ENCODE results near the gene FAM114A1. TPM values are rescaled to one million over a fixed set of nuclear protein-coding genes. Genes with fewer than 3 reads are reported as not detected.
"Not testable (repeated sequence)": the region's sequence is repeated elsewhere in the genome, so short reads cannot be mapped to it uniquely, and the experiment has no call there.

The FAM114A1 gene
- total RNA-seq, 1 experiment from 2014 or later, result 89.1 TPM

GRCh38 chr4:38898245-38898644 lies 30.6 kb downstream of the FAM114A1 start:
- Histone ChIP-seq H3K4me3 (no peak overlapping the region), H3K36me3 (peaks cover 24% of the 10 kb centered on the region), H3K27me3 (replicated peaks) (no peaks in the 10 kb centered on the region), H3K9me3 (replicated peaks) (no peaks in the 10 kb centered on the region), H3K4me1 (replicated peaks) (no peaks in the 10 kb centered on the region), H3K27ac (no peak overlapping the region)
- DNase-seq (ENCODE audit: low read depth in 1 of 2, low spot score in 2 of 2), result no peak

DNA sequence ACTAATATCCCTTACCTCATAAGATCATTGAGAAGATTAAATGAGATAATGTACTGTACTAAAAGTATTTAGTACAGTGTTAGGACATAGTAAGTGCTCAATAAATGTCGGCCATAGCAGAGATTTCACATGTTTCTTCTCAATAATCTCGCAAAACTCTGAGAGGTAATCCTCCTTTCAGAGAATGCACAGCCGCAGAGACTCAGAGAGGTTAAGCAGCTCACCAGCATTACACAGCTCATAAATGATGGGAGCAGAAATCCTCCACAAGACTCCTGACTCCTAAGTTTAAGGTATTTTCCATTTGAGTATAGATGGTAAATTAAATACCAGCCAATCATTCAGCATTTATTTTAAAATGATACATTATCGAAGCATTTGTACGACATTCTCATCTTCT lies 34.6 kb downstream of the FAM114A1 start:
- Histone ChIP-seq H3K27ac (no peak overlapping the region), H3K27me3 (replicated peaks) (no peaks in the 10 kb centered on the region), H3K4me1 (replicated peaks) (no peaks in the 10 kb centered on the region), H3K4me3 (no peak overlapping the region), H3K36me3 (peaks cover 9% of the 10 kb centered on the region), H3K9me3 (replicated peaks) (no peaks in the 10 kb centered on the region)
- DNase-seq (ENCODE audit: low read depth in 1 of 2, low spot score in 2 of 2), result no peak

- no peaks in the 10 kb centered on the region for H3K9me3 ChIP-seq (replicated peaks)
- no peak for DNase-seq (ENCODE audit: low read depth in 1 of 2, low spot score in 2 of 2)
- peaks cover 10% of the 10 kb centered on the region; the same call in 1 of the 2 replicates for H3K36me3 ChIP-seq
- H3K27ac ChIP-seq, result no peak overlapping the region
- H3K4me3 ChIP-seq, result no peak overlapping the region
- H3K27me3 ChIP-seq (replicated peaks), result no peaks in the 10 kb centered on the region
- no peaks in the 10 kb centered on the region for H3K4me1 ChIP-seq (replicated peaks)
These were observed 35.1 kb downstream of the FAM114A1 start for GRCh38 chr4:38902695-38903094.

DNA sequence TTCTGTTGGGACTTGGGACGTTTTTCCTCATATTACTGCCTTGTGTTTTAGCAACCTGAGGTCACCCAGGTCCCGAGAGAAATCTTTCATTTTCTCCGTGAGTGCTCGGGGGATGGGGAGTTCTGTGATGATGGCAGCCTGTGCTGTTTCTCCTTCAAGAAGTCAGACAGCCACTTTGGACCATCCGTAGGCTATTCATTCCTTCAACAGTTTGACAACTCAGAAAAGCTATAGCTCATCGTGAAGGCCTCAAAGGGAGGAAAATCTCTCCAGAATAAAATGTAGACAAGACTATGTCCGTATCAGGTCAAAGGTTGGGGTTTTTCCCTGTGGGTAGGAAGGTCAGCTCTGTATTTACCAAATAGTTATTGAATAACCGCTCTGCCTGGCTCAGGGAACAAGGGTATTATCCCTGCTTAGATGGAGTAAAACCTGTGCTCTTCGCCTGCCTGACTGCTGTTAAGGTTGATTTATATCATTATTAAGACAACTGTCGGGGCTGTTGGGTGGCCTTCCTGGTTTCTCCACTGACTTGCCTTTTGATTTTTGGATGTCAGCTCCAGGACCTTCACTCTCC lies 36.6 kb downstream of the FAM114A1 start:
- H3K4me3 ChIP-seq, result no peak overlapping the region
- no peaks in the 10 kb centered on the region for H3K4me1 ChIP-seq (replicated peaks)
- no peaks in the 10 kb centered on the region for H3K27me3 ChIP-seq (replicated peaks)
- no peak for DNase-seq (ENCODE audit: low read depth in 1 of 2, low spot score in 2 of 2)
- peaks cover 13% of the 10 kb centered on the region; the same call in 1 of the 2 replicates for H3K36me3 ChIP-seq
- H3K27ac ChIP-seq, result no peak overlapping the region
- no peaks in the 10 kb centered on the region for H3K9me3 ChIP-seq (replicated peaks)

DNA sequence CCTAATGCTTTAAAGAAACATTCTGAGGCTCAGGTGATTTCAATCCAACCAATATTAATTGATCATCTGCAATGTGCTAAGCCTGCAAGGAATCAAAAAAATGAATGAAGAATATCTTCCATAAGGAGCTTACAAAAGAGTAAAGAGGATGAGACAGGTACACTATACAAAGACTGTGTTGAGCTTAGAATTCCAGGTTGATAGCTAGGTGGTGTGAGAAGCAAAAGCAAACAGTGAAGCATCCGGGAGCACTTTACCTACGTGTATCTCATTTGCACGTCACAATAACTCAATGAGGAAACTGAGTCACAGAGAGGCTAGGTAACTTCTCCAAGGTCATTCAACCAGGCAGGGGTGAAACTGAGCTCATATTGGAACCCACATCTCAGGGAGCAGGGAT lies 37.1 kb downstream of the FAM114A1 start:
- no peak for DNase-seq (ENCODE audit: low read depth in 1 of 2, low spot score in 2 of 2)
- Histone ChIP-seq H3K4me1 (replicated peaks) (no peaks in the 10 kb centered on the region), H3K9me3 (replicated peaks) (no peaks in the 10 kb centered on the region), H3K27me3 (replicated peaks) (no peaks in the 10 kb centered on the region), H3K36me3 (peaks cover 18% of the 10 kb centered on the region; the same call in 1 of the 2 replicates), H3K27ac (no peak overlapping the region), H3K4me3 (no peak overlapping the region)

DNA sequence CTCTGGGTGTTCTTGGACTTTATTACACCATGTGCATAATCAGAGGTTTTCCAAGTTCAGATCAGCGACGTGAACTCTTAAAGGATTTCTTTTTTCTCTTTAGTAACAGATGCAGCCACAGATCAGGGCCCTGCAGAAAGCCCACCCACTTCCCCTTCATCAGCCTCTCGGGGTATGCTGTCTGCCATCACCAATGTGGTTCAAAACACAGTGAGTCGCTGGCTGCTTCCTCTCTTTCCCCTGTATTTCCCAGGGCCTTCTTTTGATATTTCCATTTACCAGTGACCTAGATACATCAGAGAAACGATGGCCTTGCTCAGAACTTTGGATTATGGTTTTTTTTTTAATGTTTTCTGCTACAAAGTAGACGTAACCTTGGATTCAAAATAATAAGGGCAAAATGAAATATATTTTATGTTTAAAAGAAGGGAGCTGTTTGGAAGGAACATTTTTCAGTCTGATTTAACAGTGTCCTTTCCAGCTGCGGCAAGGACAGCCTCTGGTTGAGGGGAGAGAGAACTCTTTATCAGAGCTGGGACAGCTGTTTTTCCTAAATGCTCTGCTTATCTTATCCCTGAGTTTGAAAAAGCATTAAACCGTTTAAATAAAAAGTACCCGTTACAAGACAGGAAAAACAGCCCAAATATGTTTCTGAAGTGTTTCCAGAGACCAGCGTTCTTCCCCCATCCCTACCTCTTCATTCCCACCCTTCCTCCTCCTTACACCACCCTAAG lies 38.2 kb downstream of the FAM114A1 start:
- H3K9me3 ChIP-seq (replicated peaks), result no peaks in the 10 kb centered on the region
- DNase-seq (ENCODE audit: low read depth in 1 of 2, low spot score in 2 of 2), result no peak
- no peak overlapping the region for H3K27ac ChIP-seq
- no peaks in the 10 kb centered on the region for H3K4me1 ChIP-seq (replicated peaks)
- peaks cover 19% of the 10 kb centered on the region; the same call in 1 of the 2 replicates for H3K36me3 ChIP-seq
- H3K27me3 ChIP-seq (replicated peaks), result no peaks in the 10 kb centered on the region
- H3K4me3 ChIP-seq, result no peak overlapping the region

GRCh38 chr4:38907696-38908270 lies 40.2 kb downstream of the FAM114A1 start:
- H3K36me3 ChIP-seq, result peaks cover 19% of the 10 kb centered on the region; the same call in 1 of the 2 replicates
- H3K27me3 ChIP-seq (replicated peaks), result no peaks in the 10 kb centered on the region
- H3K4me1 ChIP-seq (replicated peaks), result no peaks in the 10 kb centered on the region
- no peak overlapping the region for H3K4me3 ChIP-seq
- no peak for DNase-seq (ENCODE audit: low read depth in 1 of 2, low spot score in 2 of 2)
- H3K9me3 ChIP-seq (replicated peaks), result no peaks in the 10 kb centered on the region
- no peak overlapping the region for H3K27ac ChIP-seq

DNA sequence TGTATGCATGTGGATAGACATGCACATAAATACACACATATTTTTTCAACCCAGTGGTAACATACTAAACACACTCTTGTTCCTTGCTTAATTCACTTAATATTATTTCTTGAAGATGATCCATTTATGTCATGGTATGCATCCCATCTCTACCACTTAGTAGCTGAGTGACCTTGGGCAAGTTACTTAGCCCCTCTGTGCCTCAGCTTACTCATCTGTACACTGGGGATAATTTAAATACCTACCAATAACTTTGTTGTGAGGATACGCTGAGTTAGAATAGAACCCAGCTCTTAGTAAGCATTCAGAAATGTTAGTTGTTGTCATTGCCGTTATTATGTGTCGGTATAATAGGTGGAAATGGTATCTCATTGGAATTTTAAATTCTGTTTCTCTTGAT lies 41.4 kb downstream of the FAM114A1 start:
- no peak for DNase-seq (ENCODE audit: low read depth in 1 of 2, low spot score in 2 of 2)
- no peaks in the 10 kb centered on the region for H3K4me1 ChIP-seq (replicated peaks)
- H3K27ac ChIP-seq, result no peak overlapping the region
- H3K36me3 ChIP-seq, result peaks cover 15% of the 10 kb centered on the region; the same call in 1 of the 2 replicates
- no peaks in the 10 kb centered on the region for H3K27me3 ChIP-seq (replicated peaks)
- H3K9me3 ChIP-seq (replicated peaks), result no peaks in the 10 kb centered on the region
- H3K4me3 ChIP-seq, result no peak overlapping the region

GRCh38 chr4:38911257-38911656 lies 43.7 kb downstream of the FAM114A1 start:
- H3K4me1 ChIP-seq (replicated peaks), result no peaks in the 10 kb centered on the region
- no peak for DNase-seq (ENCODE audit: low read depth in 1 of 2, low spot score in 2 of 2)
- H3K9me3 ChIP-seq (replicated peaks), result no peaks in the 10 kb centered on the region
- no peak overlapping the region for H3K27ac ChIP-seq
- no peak overlapping the region for H3K4me3 ChIP-seq
- H3K27me3 ChIP-seq (replicated peaks), result no peaks in the 10 kb centered on the region
- peaks cover 26% of the 10 kb centered on the region for H3K36me3 ChIP-seq

DNA sequence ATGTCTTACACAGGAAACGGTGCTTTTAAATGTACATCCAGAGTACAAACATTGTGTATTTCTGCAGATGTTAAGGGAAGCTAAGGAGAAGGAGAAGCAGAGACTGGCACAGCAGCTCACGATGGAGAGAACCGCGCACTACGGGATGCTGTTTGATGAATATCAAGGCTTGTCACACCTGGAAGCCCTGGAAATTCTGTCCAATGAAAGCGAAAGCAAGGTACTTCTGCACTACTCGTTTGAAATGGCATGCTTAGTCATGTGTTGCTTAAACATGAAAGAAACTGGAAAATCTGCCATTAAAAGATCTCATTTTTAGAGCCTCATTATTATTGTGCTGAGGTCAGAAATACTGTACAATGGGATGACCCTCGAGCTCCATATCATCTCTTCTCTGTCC lies 47.2 kb downstream of the FAM114A1 start:
- no peaks in the 10 kb centered on the region for H3K9me3 ChIP-seq (replicated peaks)

DNA sequence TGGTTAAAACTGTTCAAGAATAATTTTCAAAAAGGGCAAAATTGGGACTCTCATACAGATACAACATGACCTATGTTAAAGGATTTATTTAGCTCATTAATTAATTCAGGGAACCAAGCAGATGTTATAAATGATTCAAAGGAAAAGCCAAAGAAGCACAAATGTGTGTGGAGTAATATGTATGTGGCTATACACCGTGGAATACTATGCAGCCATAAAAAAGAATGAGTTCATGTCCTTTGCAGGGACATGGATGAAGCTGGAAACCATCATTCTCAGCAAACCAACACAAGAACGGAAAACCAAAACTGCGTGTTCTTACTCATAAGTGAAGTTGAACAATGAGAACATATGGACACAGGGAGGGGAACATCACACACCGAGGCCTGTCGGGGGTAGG lies 48.7 kb downstream of the FAM114A1 start:
- not testable (repeated sequence) for H3K27ac ChIP-seq; H3K27me3 ChIP-seq (replicated peaks); DNase-seq (ENCODE audit: low read depth in 1 of 2, low spot score in 2 of 2); H3K4me3 ChIP-seq; H3K9me3 ChIP-seq (replicated peaks); H3K4me1 ChIP-seq (replicated peaks)
- peaks cover 14% of the 10 kb centered on the region for H3K36me3 ChIP-seq

More for the DNA sequence above, 47.2 kb downstream of the FAM114A1 start:
- no peak overlapping the region for H3K27ac ChIP-seq
- no peak for DNase-seq (ENCODE audit: low read depth in 1 of 2, low spot score in 2 of 2)
- H3K36me3 ChIP-seq, result peaks cover 12% of the 10 kb centered on the region
- no peak overlapping the region for H3K4me3 ChIP-seq
- H3K27me3 ChIP-seq (replicated peaks), result no peaks in the 10 kb centered on the region
- H3K4me1 ChIP-seq (replicated peaks), result peaks cover 7% of the 10 kb centered on the region

- Histone ChIP-seq H3K36me3 (peaks cover 14% of the 10 kb centered on the region), H3K9me3 (replicated peaks) (no peaks in the 10 kb centered on the region), H3K27me3 (replicated peaks) (no peaks in the 10 kb centered on the region), H3K4me3 (no peak overlapping the region), H3K4me1 (replicated peaks) (peaks cover 7% of the 10 kb centered on the region), H3K27ac (peak overlapping the region; percentile 29; the same call in 1 of the 2 replicates)
- DNase-seq (ENCODE audit: low read depth in 1 of 2, low spot score in 2 of 2), result peak; percentile 40
These were observed 49.9 kb downstream of the FAM114A1 start for GRCh38 chr4:38917481-38918025.

- Histone ChIP-seq H3K4me3 (no peak overlapping the region), H3K27ac (no peak overlapping the region), H3K4me1 (replicated peaks) (peaks cover 7% of the 10 kb centered on the region), H3K9me3 (replicated peaks) (no peaks in the 10 kb centered on the region), H3K27me3 (replicated peaks) (no peaks in the 10 kb centered on the region), H3K36me3 (peaks cover 18% of the 10 kb centered on the region)
- DNase-seq (ENCODE audit: low read depth in 1 of 2, low spot score in 2 of 2), result no peak
These were observed 51.9 kb downstream of the FAM114A1 start for GRCh38 chr4:38919494-38919893.

DNA sequence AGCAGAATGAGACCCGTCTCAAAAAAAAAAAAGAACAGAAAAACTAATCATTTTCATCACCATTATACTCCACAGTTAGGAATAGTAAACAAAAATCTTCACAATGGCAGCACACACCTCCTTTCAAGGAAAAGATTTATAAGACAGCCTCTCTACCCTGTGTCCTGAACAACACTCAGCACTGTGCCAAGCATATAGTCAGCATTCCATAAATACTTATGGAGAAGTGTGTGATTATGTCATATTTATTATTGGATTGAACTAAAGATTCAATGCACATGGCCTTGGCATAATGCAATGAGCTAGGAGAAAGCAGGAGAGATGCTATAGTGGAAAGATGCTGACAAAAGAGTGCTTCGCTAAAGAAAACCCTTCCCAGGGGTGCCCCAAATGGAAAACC lies 52.6 kb downstream of the FAM114A1 start:
- peaks cover 7% of the 10 kb centered on the region for H3K4me1 ChIP-seq (replicated peaks)
- no peak for DNase-seq (ENCODE audit: low read depth in 1 of 2, low spot score in 2 of 2)
- H3K27ac ChIP-seq, result no peak overlapping the region
- no peak overlapping the region for H3K4me3 ChIP-seq
- peaks cover 18% of the 10 kb centered on the region for H3K36me3 ChIP-seq
- no peaks in the 10 kb centered on the region for H3K9me3 ChIP-seq (replicated peaks)
- no peaks in the 10 kb centered on the region for H3K27me3 ChIP-seq (replicated peaks)
